GM10266 (cell line): ENCODE results near the gene TMEM25.

ENCODE experiments used
- DNase-seq: peaks from one replicate; pipeline ENCODE4 v3.0.0; 2012; ENCODE audit errors: extremely low spot score
- CTCF ChIP-seq: IDR thresholded peaks from 2 replicates; pipeline ENCODE4 v1.5.1; 2012; ENCODE audit warnings: mild to moderate bottlenecking, low read depth; ENCODE audit not compliant: control insufficient read depth, insufficient read depth; ENCODE audit errors: missing control alignments

Gene TMEM25

DNA sequence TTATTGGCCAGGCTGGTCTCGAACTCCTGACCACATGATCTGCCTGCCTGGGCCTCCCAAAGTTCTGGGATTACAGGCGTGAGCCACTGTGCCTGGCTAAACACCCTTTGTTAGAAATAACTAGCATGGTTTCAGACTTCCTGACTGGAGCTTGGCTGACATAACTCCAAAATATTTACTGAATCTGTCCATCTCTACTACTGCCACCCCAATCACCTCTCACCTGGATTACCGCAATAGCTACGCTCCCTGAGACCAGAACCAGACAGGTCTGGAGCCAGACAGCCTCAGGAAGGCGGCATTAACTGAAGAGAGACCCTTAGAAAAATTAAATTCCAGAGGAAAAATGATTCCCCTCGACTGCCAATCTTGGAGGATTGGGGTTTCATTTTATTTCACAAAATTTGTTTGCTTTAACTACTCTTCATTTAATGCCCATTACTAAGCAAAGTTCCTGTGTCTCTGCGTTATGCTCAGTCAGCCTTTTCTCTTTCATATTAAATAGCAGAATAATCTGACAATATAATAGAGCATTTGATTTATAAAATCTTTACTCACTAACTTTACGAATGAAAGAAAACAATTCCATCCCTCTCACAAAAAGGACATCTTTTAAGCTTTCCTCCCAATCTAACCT, 13.1 kb downstream of the TMEM25 start:
- TF ChIP-seq CTCF = no peak
- no peak for DNase-seq

DNA sequence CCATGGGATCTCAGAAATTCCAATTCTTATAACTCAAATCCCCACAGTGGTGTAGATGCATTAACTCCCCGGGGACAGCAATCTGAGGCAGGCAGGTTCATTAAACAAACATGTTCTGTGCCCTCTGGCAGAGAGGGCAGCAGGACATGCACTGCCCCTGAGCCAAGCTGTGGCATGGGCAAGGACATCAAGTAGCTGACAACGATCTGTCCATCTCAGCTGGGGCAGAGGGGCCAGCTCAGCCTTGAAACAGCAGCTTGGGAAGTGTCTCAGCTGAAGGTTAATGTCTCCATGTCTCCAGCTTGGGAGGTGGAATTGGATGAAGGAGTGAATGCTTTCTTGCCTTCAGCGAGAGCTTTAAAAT, 13.6 kb downstream of the TMEM25 start:
- no peak for TF ChIP-seq CTCF

DNA sequence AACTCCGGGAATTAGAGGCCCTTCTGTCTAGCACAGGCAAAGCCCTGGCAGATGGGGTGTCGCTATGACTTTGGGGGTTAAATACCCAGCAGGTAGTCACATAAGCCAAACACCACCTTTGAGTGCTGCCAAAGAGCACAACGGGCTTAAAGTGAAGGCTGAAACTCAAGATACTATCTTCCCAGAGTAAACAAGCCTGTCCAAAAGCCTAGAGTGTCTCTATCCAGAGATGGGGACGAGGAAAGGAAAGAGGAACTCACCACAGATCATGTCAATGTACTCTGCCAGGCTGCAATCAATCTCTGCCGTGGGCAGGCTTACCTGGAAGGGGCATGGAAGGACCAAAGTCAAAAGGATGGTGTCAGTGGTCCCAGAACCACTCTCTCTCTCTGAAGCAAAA, 14.5 kb downstream of the TMEM25 start:
- no peak for DNase-seq
- no peak for TF ChIP-seq CTCF

More for the DNA sequence above, 13.6 kb downstream of the TMEM25 start:
- no peak for DNase-seq

DNA sequence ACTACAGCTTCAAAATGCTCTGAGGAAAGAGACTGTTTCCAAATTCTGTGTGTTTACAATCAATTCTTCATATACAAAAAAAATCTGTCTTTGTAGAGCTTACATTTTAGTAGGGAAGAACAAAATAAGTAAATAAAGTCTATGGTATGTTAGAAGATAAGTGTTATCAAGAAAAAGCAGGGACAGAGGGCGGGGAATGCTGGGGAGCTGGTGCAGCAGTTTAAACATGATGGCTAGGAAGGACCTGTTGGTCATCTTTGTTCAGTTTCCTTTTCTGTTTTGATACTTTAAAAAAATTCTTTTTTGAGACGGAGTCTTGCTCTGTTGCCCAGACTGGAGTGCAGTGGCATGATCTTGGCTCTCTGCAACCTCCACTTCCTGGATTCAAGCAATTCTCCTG, 16.1 kb downstream of the TMEM25 start:
- TF ChIP-seq CTCF = no peak
- no peak for DNase-seq

GRCh38 chr11:118552341-118552740, 21.3 kb downstream of the TMEM25 start:
- no peak for DNase-seq
- TF ChIP-seq CTCF = no peak

DNA sequence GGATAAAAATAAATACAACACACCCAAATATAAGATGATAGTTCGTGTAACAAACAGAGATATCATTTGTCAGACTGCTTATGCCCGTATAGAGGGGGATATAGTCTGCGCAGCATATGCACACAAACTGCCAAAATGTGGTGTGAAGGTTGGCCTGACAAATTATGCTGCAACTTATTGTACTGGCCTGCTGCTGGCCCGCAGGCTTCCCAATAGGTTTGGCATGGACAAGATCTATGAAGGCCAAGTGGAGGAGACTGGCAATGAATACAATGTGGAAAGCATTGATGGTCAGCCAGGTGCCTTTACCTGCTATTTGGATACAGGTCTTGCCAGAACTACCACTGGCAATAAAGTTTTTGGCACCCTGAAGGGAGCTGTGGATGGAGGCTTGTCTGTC, 29.8 kb downstream of the TMEM25 start:
- DNase-seq = no peak
- TF ChIP-seq CTCF = no peak

DNA sequence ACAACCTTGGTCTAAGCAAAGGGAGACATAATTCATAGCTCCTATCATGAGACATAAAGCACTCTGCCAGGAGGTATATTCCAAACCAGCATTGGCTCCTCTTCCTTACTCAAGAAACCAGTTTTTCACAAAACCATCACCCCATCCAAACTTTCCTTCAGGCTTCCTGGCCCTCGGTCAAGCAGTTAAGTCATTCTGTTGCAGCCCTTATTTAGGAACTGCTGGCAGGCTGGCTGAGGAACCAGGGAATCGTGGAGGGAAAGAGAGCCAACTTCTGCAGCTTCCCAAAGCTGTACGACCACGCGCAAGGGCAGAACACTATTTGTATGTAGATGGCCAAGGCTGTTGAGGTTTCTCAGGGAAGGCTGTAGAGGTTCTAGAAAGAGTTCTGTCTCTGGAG, 34.1 kb downstream of the TMEM25 start:
- TF ChIP-seq CTCF = no peak
- DNase-seq = no peak
